NT2/D1 (cell line): Measurements from ENCODE around the gene PRTG.
"Not testable (repeated sequence)": the region's sequence is repeated elsewhere in the genome, so short reads cannot be mapped to it uniquely, and the experiment has no call there.

Experiments
- DNase-seq: peaks from one replicate; pipeline ENCODE4 v3.0.0-alpha.2; 2011; ENCODE audit warnings: low read depth, low spot score
- H3K27me3 ChIP-seq: 2 replicates; pipeline ENCODE4 v1.6.0; 2011; ENCODE audit warnings: mild to moderate bottlenecking; ENCODE audit not compliant: insufficient read length, insufficient read depth
- H3K36me3 ChIP-seq: 2 replicates; pipeline ENCODE4 v1.6.1; 2011; ENCODE audit warnings: mild to moderate bottlenecking, low read length, mixed read lengths; ENCODE audit not compliant: insufficient read depth, insufficient read length
- H3K4me1 ChIP-seq: 2 replicates; pipeline ENCODE4 v1.5.1; 2011; ENCODE audit not compliant: insufficient read depth, insufficient read length
- H3K4me3 ChIP-seq: 2 replicates; pipeline ENCODE4 v1.5.1; 2011; ENCODE audit warnings: low read depth; ENCODE audit not compliant: insufficient read length
- H3K9ac ChIP-seq: 2 replicates; pipeline ENCODE4 v1.6.0; 2011; ENCODE audit warnings: low read depth; ENCODE audit not compliant: insufficient read length
- H3K9me3 ChIP-seq: 2 replicates; pipeline ENCODE4 v1.5.1; 2011; ENCODE audit warnings: mild to moderate bottlenecking, low read length; ENCODE audit not compliant: insufficient read depth
- SUZ12 ChIP-seq: IDR thresholded peaks from 2 replicates; pipeline ENCODE4 v1.6.1; 2011; ENCODE audit not compliant: insufficient read length, insufficient read depth; ENCODE audit errors: extremely low read depth
- YY1 ChIP-seq: IDR thresholded peaks from 2 replicates; pipeline ENCODE4 v1.6.1; 2011; ENCODE audit not compliant: insufficient read length, insufficient read depth
- ZNF274 ChIP-seq: IDR thresholded peaks from 2 replicates; pipeline ENCODE4 v1.6.1; 2011; ENCODE audit warnings: mild to moderate bottlenecking, low read depth, low read length

Gene PRTG

GRCh38 chr15:55696221-55696620 is 46.7 kb downstream of the PRTG start:
- no peaks in the 10 kb centered on the region for H3K27me3 ChIP-seq
- no peak overlapping the region for H3K9ac ChIP-seq
- H3K4me1 ChIP-seq = no peaks in the 10 kb centered on the region
- no peak for DNase-seq
- H3K4me3 ChIP-seq = no peak overlapping the region
- H3K36me3 ChIP-seq = no peaks in the 10 kb centered on the region
- no peak for TF ChIP-seq YY1
- TF ChIP-seq ZNF274 = no peak
- no peak for TF ChIP-seq SUZ12
- no peaks in the 10 kb centered on the region for H3K9me3 ChIP-seq

- no peak for DNase-seq
- H3K27me3 ChIP-seq = no peaks in the 10 kb centered on the region
- H3K4me3 ChIP-seq = no peak overlapping the region
- H3K36me3 ChIP-seq = no peaks in the 10 kb centered on the region
- H3K9ac ChIP-seq = no peak overlapping the region
- no peaks in the 10 kb centered on the region for H3K9me3 ChIP-seq
- H3K4me1 ChIP-seq = no peaks in the 10 kb centered on the region
- TF ChIP-seq YY1 = no peak
- TF ChIP-seq ZNF274 = no peak
- no peak for TF ChIP-seq SUZ12
Observed at GRCh38 chr15:55695432-55695831, 47.5 kb downstream of the PRTG start.

- peak; percentile 28 for DNase-seq
- Histone ChIP-seq H3K27me3 (no peaks in the 10 kb centered on the region), H3K9ac (no peak overlapping the region), H3K36me3 (no peaks in the 10 kb centered on the region), H3K4me1 (no peaks in the 10 kb centered on the region), H3K9me3 (no peaks in the 10 kb centered on the region), H3K4me3 (no peak overlapping the region)
- TF ChIP-seq ZNF274 (no peak), YY1 (no peak), SUZ12 (no peak)
Observed at GRCh38 chr15:55694652-55695150, 48.3 kb downstream of the PRTG start.

- not testable (repeated sequence) for H3K9ac ChIP-seq, H3K27me3 ChIP-seq, H3K36me3 ChIP-seq, H3K4me3 ChIP-seq, H3K9me3 ChIP-seq, H3K4me1 ChIP-seq, DNase-seq
Observed at GRCh38 chr15:55693116-55693515, 49.8 kb downstream of the PRTG start.

- H3K9me3 ChIP-seq = no peaks in the 10 kb centered on the region
- H3K4me3 ChIP-seq = no peak overlapping the region
- no peaks in the 10 kb centered on the region for H3K4me1 ChIP-seq
- H3K9ac ChIP-seq = no peak overlapping the region
- TF ChIP-seq ZNF274 (no peak), YY1 (no peak), SUZ12 (no peak)
- peaks cover 10% of the 10 kb centered on the region for H3K36me3 ChIP-seq
- DNase-seq = no peak
- H3K27me3 ChIP-seq = no peaks in the 10 kb centered on the region
Observed at GRCh38 chr15:55687792-55688191, 55.2 kb downstream of the PRTG start.

- no peaks in the 10 kb centered on the region for H3K4me1 ChIP-seq
- H3K9ac ChIP-seq = no peak overlapping the region
- no peaks in the 10 kb centered on the region for H3K27me3 ChIP-seq
- TF ChIP-seq ZNF274 (no peak), SUZ12 (no peak), YY1 (no peak)
- peaks cover 17% of the 10 kb centered on the region for H3K36me3 ChIP-seq
- H3K4me3 ChIP-seq = no peak overlapping the region
- DNase-seq = no peak
- no peaks in the 10 kb centered on the region for H3K9me3 ChIP-seq
Observed at GRCh38 chr15:55685286-55685685, 57.7 kb downstream of the PRTG start.

- Histone ChIP-seq H3K27me3 (no peaks in the 10 kb centered on the region), H3K9ac (no peak overlapping the region), H3K4me1 (no peaks in the 10 kb centered on the region), H3K4me3 (no peak overlapping the region), H3K36me3 (peaks cover 25% of the 10 kb centered on the region), H3K9me3 (no peaks in the 10 kb centered on the region)
- TF ChIP-seq SUZ12 (no peak), ZNF274 (no peak), YY1 (no peak)
- DNase-seq = no peak
Observed at GRCh38 chr15:55683376-55683775, 59.6 kb downstream of the PRTG start.

GRCh38 chr15:55681631-55682030 is 61.3 kb downstream of the PRTG start:
- Histone ChIP-seq H3K4me3 (no peak overlapping the region), H3K9me3 (no peaks in the 10 kb centered on the region), H3K9ac (no peak overlapping the region), H3K36me3 (peaks cover 25% of the 10 kb centered on the region), H3K4me1 (no peaks in the 10 kb centered on the region), H3K27me3 (no peaks in the 10 kb centered on the region)
- TF ChIP-seq YY1 (no peak), SUZ12 (no peak), ZNF274 (no peak)
- no peak for DNase-seq
